GM18517 (cell line): Measurements from ENCODE around the gene ATP6AP1.
"Not testable (repeated sequence)": the region's sequence is repeated elsewhere in the genome, so short reads cannot be mapped to it uniquely, and the experiment has no call there.

Experiments used
- ATAC-seq: cut with Tn5 transposase; IDR thresholded peaks from one replicate; pipeline ENCODE4 v1.9.1; 2021; ENCODE audit warnings: mild to moderate bottlenecking, moderate library complexity; ENCODE audit not compliant: unreplicated experiment

The ATP6AP1 gene

DNA sequence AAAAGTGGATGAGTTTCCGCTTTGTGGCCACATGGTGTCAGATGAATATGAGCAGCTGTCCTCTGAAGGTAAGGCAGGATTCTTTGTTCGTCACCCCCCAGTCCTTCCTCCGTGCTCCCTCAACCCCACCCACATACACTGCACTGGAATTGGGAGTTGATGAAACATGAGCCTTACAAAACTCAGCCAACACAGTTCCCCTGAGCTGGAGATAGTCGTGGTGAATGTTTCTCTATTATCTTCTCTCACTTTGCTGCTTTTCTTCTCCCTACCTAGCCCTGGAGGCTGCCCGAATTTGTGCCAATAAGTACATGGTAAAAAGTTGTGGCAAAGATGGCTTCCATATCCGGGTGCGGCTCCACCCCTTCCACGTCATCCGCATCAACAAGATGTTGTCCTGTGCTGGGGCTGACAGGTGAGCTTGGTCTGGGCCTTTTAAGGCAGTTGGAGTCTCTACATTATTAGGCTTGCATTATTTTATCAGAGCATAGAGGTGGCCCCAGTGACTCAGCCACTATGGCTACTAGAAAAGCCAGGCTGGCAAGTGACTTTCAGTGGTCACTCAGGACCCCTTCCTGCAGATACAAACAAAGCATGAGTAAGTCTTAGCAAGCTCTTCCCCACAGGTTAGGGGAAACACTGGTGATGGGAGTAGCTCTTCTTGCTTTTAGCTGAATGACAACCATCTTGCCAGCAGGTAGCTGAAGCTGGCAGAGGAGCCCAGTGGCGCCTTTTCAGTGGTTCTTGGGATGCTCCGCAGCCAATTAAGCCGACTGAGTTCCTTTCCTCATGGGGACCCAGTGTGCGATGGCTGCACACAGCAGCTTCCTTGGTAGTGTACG, 28.7 kb upstream of the ATP6AP1 start:
- no peak for ATAC-seq

DNA sequence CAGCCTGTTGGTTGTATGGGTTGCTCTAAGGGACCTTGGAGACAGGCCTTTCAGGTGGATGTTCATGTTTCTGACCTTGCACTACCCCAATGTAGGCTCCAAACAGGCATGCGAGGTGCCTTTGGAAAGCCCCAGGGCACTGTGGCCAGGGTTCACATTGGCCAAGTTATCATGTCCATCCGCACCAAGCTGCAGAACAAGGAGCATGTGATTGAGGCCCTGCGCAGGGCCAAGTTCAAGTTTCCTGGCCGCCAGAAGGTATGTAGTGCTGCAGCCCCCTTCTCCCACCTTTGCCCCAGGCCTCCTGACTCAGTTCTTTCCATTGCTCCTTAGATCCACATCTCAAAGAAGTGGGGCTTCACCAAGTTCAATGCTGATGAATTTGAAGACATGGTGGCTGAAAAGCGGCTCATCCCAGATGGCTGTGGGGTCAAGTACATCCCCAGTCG, 28.1 kb upstream of the ATP6AP1 start:
- ATAC-seq: not testable (repeated sequence)

DNA sequence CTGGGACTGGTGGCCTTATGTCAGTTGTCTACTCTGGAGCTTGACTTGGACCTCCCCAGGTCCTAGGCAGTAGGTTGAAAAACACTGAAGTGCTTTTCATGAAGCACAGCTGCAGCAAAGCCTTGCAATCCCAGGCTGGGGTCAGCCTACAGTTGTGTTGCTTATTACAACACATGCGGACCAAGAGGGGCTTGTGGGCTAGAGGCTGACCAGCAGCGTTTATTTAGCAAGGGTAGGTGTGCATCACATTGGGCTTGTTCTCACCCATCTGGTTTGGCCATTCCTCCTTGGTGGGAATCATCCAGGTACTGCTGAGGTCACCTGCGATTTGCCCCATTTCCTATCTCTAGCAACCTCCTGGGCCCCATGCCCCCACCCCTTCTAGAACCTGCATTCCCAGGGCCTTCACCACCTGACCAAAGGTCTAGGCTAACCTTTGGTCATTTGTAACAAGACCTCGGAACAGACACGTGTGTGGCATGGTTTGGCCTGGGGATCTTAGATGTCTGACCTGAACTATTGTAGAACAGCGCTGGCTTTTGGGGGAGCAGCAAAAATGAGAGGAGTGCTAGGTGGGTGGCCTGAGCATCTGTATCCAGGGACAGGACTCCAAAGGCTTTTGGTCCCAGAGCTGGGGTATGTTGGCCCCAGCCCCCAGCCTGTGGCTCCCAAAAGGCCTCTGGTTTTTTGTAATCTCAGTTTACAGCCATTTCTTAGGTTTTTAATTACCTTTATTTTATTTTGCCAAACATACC, 27.3 kb upstream of the ATP6AP1 start:
- no peak for ATAC-seq

DNA sequence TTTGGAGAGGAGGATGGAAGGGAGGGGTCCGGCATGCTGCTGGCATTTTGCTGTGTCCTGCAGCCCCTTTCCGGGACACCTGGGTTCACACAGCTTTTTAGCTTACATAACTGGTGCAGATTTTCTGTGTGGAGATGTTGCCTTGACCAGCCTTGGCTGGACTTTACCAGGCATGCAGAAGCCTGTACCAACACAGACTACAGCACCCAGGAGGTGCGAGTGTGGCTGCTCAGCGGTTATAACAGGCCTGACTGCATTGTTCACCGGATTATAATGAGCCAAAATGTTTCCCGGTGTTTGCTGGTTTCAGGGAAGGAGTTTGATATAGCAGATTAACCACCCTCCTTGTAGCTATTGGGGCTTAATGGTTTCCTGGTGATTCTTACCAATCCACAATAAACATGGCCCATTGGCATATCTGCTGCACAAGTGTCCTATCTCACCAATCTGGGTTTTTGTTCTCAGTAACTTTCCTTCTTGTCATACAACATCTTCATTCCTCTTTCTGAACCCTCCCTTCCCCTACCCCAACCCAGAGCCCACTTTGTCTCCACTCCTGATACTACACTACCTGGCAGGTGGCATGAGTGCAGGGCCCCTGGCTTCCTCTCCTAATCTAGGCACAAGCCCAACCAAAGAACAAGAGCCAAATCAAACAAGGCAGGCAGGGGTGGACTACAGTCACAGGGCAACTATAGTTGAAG, 26.4 kb upstream of the ATP6AP1 start:
- ATAC-seq: no peak

DNA sequence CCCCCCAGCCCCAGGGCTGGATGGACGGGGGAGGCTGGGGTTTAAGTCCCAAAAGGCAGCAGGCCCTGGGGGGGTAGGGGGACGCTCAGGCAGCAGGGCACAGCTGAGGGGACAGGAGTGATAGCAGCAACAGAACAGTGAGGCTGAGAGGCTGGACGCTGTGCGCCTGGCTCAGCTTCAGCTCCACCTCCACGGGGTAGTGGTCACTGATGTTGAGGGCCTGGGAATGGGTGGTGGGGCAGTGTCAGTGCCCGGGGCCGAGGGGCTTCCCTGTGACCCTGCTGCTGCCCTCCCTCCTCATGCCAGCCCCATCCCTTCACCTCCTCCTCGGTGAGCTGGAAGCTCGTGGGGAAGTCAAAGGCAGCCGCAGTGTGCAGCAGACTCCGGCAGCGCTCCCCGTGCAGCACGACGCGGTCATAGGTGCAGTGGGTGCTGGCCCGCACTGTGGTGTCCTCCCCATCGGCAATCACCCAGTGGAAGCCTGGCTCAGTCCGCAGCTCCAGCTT, 25.8 kb upstream of the ATP6AP1 start:
- no peak for ATAC-seq

DNA sequence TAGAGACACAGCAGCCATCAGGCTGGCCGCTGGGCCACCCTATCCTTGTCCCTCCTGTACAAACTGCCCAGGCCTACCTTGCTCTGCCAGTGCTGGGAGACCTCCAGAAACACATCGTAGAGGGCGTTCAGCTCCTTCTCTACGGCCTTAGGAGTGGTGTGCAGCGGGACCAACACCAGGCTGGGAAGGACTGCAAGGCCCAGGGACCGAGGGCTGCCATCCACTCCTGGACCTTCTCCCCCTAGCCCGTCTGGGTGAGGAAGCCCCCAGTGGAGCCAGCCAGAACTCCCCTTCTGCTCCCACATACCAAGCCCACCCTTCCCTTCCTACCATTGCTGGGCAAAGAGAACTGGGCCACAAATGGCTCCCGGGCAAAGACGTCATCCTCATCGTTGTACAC, 25.3 kb upstream of the ATP6AP1 start:
- no peak for ATAC-seq

DNA sequence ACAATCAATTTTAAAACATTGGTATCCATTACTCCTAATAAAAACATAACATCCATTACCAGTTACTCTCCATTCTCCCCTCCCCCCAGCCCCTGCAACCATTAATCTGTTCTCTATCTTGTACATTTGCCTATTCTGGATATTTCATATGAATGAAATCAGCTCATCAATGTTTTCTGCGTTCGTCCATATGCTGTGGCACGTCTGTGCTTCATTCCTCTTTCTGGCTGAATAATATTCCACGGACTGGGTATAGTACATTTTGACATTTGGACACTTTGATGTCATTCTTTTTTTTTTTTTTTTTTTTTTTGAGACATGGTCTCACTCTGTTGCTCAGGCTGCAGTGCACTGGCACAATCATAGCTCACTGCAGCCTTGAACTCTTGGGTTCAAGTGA, 24.6 kb upstream of the ATP6AP1 start:
- no peak for ATAC-seq

DNA sequence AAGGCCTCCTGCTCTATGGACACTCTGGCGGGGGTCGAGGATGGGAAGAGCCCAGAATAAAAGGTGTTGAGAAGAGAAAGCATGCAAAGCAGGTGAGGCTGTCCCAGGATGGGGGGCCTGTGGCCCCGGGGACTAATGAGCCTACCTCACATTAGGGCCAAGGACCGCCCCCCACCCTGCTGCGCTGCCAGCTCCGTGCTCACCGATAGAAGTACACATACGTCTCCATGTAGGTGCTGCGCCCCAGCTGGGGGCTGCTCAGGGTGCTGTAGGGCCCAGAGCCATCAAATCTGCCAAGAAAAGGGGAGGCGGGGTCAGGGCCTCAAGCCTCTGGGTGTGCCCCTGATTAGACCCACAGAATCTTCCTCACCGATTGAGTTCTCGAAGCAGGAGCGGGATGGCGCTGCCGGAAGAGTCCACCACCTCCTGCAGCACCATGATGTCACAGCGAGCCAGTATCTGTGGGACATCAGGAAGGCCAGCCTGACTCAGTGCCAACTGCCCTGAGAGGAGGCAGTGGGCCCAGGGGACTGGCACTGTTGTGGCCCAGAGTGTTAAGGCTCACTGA, 23.8 kb upstream of the ATP6AP1 start:
- no peak for ATAC-seq

DNA sequence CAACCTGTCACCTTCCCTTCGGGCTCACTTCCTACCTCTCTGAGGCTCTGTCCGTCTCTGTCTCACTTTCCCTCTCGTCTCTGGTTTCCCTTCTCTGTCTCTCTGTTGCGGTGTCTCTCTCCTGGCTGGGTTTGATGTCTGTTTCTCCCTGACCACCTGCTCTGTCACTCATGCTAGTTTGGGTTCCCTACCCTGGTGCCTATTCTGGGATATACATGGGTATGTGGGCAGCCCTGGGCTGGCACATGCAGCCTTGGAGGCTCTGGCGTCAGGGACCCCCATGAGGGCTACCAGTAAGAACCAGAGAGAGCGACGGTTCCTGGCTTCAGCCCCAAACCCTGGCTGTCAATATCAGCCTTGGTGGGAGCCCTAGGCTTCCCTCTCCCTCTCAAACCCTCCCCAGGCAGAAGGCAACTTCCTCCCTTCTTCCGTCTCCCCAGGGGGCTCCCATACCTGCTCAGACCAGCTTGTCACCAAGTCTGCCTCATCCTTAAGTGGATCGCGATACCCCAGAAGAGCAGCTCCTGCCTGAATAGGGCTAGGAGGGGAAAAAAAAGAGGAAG, 19.7 kb upstream of the ATP6AP1 start:
- no peak for ATAC-seq

DNA sequence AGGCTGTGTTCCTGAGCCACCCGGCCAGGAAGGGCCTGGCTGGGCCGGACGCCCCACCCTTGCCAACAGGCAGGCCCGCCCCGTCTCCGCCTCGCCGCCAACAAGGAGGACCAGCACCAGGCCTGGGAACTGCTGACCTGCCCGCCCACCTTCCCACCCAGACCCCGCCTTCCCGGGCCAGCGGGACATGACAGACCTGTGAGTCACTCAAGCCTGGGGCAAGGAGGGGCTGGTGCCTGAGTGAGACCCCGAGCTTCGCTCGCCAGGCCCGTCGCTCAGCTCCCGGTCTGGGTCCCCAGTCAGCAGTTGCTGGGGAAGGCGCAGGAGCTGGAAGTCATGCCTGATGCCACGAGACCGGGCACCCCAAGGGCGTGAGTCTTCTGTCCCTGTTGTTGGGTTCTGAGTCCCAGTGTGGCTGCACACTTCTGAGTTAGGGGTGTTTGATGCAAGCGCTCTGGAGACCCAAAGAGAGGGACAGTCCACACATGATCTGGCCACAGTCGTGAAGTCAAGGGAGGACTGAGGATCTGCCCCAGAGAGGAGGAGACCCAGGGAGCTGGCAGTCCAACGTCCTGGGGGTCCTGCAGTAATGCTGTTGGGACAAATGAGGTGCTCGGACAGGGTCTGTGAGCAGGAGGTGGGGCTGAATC, 19.1 kb upstream of the ATP6AP1 start, which contains the start of gene DNASE1L1:
DNASE1L1 (minus strand) TSS at position 33 of the 650 bp plus-strand sequence. CDS start 3,686 bp downstream, outside the sequence.
- ATAC-seq: no peak

DNA sequence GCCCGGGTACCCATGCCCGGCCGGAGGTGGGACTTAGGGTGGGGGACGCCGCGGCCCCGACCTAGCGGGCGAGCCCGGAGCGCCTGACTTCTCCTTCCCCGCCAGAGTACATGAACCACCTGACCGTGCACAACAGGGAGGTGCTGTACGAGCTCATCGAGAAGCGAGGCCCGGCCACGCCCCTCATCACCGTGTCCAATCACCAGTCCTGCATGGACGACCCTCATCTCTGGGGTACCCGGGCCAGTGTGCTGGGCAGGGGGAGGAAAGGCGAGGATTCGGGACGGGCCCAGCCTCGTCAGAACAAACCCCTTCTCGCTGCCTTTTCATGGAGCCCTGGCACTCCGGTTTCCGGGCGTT, 16.5 kb upstream of the ATP6AP1 start:
- ATAC-seq: no peak

DNA sequence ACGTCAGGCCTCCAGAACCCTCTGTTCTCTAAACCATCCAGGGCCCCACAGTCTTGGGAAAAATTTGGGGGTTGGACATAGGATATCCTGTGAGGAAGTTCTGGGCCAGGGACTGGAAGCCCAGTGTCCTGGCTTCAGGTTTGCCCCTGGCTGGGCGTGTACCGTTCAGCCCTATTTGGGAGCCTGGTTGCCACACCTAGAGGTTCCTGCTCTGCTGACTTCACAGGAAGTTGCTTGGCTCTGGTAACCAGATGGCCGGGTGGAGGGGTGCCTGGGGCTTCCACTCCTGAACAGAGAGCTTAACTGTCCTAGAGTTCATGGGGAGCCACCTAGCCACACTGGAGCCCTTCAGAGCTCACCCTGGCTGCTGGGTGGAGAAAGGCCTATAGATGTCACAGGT, 16.0 kb upstream of the ATP6AP1 start:
- no peak for ATAC-seq

DNA sequence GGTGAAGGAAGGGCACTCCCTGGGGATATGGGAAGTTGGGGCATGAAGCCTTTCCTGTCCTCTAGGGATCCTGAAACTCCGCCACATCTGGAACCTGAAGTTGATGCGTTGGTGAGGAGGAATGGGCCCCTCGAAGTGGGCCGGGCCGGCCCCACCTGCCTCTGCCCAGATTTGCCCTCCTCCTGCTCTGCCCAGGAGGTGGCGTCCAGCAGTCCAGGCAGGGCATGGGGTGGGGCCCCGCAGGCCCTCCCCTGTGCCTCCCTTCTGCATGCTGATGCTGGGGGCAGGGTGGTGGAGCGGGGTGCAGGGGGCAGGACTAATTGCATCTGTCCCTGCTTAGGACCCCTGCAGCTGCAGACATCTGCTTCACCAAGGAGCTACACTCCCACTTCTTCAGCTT, 15.3 kb upstream of the ATP6AP1 start:
- ATAC-seq: no peak

DNA sequence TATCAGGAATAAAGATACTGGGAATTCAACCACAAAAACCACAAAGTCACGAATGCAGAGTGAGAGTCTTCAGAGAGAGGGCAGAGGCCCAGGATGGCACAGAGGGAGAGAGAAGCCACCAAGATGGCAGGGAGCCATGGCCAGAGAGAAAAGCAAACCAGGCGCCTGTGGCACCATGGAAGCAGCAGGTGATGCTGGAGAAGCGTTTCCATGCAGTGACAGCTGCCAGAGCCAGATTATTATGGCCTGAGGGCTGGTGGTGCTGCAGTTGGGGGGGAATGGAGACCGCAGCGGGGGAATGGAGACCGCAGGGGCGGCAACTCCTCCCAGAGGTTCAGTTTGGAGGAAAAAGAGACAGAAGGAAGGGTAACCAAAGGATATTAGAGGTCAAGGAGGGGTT, 11.3 kb upstream of the ATP6AP1 start:
- ATAC-seq: no peak

DNA sequence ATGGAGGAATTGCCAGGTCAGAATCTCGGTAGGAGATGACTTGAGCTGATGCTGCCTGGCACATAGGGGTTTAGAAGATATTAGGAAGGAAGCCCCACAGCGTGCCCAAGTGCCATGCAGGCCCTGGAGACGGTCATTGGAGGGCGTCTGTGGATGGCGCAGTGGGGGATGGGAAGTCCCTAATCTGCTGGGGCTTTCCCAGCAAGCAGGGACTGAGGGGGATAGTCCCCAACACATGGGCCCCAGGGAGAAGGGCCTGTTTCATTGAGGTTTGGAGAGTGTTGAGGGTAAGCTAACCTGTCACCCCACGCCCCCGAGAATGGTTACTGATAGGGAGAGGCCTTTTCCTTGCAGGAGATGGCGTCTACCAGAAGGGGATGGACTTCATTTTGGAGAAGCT, 9.3 kb upstream of the ATP6AP1 start:
- no peak for ATAC-seq

DNA sequence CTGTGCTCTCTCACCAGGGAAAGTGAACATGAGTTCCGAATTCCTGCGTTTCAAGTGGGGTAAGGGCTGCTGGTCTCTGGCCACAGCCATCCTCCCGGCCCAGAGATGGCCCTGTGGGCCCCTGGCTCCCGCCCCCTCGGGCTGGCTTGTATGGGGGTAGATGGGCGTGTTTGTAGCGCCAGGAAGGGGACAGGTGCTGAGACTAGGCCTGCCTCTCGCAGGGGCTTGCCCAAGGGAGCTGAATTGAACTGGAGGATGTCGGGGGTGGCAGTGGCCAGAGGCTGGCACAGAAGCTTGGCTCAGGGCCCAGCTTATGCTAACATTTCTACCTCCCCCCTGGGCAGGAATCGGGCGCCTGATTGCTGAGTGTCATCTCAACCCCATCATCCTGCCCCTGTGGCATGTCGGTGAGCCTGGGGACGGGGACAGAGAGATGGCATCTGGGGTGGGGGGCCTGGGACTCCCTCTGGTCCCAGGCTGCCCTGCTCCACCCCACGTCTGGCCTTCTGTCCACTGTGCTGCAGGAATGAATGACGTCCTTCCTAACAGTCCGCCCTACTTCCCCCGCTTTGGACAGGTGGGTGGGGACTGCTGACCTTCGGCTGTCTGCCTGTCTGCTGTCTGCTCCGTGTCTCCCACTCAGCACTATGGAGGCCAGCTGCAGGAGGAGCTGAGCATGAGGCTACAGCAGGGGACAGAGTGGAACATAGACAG, 8.6 kb upstream of the ATP6AP1 start:
- ATAC-seq: no peak

DNA sequence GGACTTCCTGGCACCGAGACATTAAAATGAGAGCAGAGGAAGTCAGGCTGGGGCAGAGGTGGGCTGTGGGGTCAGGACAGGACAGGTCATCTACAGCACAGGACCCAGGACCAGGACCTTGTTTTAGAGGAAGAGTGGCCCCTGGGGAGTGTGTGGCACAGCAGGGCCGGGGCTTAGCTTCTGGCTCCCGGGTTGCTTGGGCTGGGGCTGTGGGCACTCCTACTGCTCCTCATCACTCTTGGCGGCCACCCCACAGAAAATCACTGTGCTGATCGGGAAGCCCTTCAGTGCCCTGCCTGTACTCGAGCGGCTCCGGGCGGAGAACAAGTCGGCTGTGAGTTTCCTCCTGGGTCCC, 8.1 kb upstream of the ATP6AP1 start:
- no peak for ATAC-seq

DNA sequence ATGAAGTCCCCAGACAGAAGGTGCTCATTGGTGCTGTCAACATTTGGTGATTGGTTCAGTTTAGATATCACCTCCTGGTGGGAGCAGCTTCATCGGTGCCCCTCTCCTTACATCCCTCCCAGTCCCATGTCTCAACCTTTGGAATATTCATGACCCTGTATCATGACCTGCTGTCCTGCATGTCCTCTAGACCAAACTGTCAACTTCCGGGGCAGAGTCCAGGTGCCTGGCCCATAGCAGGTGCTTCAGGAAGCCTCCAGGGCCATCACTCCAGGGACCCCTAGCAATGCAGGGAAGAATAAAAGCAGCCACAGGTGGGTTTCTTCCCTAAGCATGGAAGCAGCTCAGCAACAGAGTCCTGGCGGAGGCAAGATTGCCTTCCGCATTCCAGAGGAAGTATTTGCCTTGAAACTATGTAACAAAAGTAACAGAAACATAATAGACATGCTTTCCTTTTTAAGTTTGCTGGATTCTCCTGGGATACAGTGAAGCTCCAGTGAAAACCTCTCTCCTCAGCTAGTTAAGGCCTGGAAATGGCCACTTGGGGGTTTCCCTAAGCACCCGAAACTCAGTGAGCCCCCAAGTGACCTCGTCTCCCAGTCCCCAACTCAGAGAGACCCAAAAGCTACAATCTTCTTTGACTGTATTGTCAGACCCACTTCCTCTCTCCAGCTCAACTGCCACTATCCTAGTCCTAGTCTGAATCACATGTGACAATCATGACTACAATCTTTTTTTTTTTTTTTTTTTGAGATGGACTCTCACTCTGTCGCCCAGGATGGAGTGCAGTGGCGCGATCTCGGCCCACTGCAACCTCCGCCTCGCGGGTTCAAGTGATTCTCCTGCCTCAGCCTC, 1.3 kb upstream of the ATP6AP1 start:
- no peak for ATAC-seq

DNA sequence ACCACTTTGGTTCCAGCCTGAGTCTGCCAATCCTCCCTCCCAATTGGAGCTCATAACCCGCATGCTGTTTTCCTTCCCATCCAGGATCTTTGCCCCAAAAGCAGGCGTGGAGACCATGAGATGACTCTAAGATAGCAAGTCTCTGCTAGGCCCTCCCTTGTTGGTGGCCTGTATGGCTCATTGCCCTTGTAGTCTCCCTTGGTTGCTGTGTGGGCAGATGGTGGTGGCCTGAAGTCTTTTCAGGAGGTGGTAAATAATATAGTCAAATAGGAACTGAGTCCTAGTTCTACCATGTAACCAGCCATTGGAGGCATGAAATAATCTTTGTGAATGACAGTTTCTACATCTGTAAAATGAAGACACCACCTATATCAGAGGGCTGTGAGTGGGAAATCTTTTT, 1.2 kb downstream of the ATP6AP1 start:
- ATAC-seq: no peak
